T-helper 1 cell treated with Interleukin-12 subunit alpha and Interleukin-12 subunit beta and Interleukin-4 antibody, amounts not matched to agents 30 μg/mL and 1 μg/mL, for 36 hours (primary cell): ENCODE data around the gene GREB1L.

Experiments used
- H3K27ac Mint-ChIP-seq: one replicate; pipeline ENCODE4 v1.8.0; 2021; ENCODE audit warnings: mild to moderate bottlenecking, mixed read lengths
- H3K27me3 Mint-ChIP-seq: one replicate; pipeline ENCODE4 v1.8.0; 2021; ENCODE audit warnings: low read depth, mixed read lengths
- H3K36me3 Mint-ChIP-seq: one replicate; pipeline ENCODE4 v1.8.0; 2021; ENCODE audit warnings: low read depth, mixed read lengths
- H3K4me1 Mint-ChIP-seq: one replicate; pipeline ENCODE4 v1.8.0; 2021; ENCODE audit warnings: low read depth, mixed read lengths
- H3K4me3 Mint-ChIP-seq: one replicate; pipeline ENCODE4 v1.8.0; 2021; ENCODE audit warnings: mild to moderate bottlenecking, moderate library complexity, mixed read lengths
- H3K9me3 Mint-ChIP-seq: one replicate; pipeline ENCODE4 v1.8.0; 2021; ENCODE audit warnings: mixed read lengths

GREB1L gene

DNA sequence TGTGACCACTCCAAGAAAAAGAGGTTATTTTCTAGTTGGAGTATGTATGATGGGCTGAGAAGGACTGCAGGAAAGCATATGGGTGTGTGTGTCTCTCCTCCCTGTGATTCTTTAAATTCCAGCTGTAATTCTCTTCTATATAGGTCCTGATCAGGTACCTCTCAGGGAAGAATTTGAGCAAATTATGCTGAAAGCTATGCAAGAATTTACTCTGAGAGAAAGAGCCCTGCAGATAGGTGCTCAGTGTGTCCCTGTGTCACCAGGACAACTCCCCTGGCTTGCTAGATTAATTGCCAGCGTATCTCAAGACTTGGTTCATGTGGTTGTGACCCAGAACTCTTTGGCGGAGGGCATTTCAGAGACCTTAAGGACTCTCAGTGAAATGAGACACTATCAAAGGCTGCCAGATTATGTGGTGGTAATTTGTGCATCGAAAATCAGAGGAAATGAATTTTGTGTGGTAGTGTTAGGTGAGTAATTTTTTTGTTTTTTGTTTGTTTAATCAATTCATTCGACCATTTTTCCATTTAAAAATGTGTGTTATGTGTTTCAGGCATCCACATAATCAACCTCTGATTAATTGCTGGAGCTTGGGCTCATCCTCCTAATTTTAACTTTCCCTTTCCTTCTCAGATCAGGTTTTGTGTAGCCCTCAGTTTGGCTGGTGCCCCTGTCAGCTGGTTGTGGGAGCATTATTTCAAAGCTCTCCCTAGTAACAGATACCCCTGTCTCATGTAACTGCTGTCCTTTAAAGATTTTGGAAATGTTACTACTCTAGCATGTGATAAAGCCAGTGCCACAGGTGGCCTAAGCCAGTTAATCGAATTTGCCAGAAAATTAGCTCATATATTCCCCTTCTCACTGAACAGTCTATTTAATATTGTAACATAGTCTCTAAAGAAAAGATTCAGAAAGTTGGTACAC lies 207.6 kb downstream of the GREB1L start:
- no peaks in the 10 kb centered on the region for H3K36me3 Mint-ChIP-seq
- H3K4me3 Mint-ChIP-seq = no peak overlapping the region
- H3K4me1 Mint-ChIP-seq = no peaks in the 10 kb centered on the region
- no peaks in the 10 kb centered on the region for H3K9me3 Mint-ChIP-seq
- H3K27me3 Mint-ChIP-seq = peaks cover 18% of the 10 kb centered on the region
- no peak overlapping the region for H3K27ac Mint-ChIP-seq

DNA sequence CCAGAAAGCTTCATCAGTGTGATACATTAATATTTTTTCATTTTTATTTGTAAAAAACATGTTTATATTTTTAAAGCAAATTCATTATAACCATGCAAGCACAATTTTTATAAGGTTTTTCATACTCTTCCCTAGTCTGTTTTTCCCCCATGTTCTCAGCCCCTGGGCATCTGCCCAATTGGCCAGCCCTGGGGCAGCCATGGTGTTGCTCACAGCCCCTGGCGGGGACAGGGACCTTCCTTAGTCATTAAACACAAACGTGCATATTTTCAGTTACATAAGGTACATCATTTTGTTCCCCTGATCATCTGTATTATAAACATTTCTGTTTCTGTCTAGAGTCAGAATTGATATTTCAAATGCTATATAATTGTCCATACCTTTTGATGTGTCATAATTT lies 208.5 kb downstream of the GREB1L start:
- no peaks in the 10 kb centered on the region for H3K4me1 Mint-ChIP-seq
- no peaks in the 10 kb centered on the region for H3K36me3 Mint-ChIP-seq
- peaks cover 18% of the 10 kb centered on the region for H3K27me3 Mint-ChIP-seq
- no peak overlapping the region for H3K27ac Mint-ChIP-seq
- no peaks in the 10 kb centered on the region for H3K9me3 Mint-ChIP-seq
- no peak overlapping the region for H3K4me3 Mint-ChIP-seq

- H3K36me3 Mint-ChIP-seq = no peaks in the 10 kb centered on the region
Observed at GRCh38 chr18:21450913-21451312, 208.9 kb downstream of the GREB1L start.

DNA sequence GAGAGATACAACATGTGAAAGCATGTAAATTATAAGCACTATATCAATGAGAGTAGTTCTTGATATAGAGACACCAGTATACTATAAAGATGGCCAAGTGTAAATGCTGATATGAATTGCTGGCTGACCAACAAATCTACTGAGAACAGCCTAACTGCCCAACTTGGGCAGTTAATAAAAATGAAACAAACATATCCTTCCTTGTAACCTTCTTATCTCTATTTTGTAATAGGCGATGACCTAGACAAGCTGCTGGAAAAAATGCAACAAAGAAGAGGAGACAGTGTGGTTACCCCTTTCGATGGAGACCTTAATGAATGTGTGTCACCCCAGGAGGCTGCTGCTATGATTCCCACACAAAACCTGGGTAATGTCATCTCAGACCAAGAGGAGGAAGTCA lies 209.8 kb downstream of the GREB1L start:
- Mint-ChIP-seq H3K27me3 (peaks cover 18% of the 10 kb centered on the region), H3K36me3 (no peaks in the 10 kb centered on the region), H3K4me3 (no peak overlapping the region), H3K27ac (no peak overlapping the region), H3K4me1 (no peaks in the 10 kb centered on the region), H3K9me3 (no peaks in the 10 kb centered on the region)

More at GRCh38 chr18:21450913-21451312, 208.9 kb downstream of the GREB1L start:
- no peaks in the 10 kb centered on the region for H3K4me1 Mint-ChIP-seq
- H3K27me3 Mint-ChIP-seq = peaks cover 18% of the 10 kb centered on the region
- no peaks in the 10 kb centered on the region for H3K9me3 Mint-ChIP-seq
- no peak overlapping the region for H3K27ac Mint-ChIP-seq
- no peak overlapping the region for H3K4me3 Mint-ChIP-seq

DNA sequence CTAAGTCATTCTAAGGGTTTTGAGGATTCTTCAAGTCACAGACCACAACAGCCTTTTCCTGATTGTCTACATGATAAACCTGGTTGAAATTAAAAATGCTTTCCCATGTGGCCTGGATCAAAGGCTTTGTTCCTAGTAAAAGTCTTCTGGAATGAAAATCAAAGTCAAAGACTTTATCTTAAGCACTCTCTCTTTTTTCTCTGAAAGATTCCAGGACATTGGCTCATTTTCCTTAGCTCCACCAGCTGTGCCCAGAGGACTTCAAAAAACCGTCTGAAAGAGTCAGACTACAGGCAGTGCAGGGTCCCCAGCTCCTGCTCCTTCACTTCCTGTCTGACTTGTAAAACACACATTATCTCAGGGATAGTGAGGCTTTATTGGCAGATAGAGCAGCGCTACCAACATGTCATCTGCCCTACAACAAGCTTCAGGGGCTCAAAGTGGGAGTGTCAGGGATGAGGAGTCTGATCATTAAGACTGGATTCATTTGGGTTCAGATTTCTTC lies 210.3 kb downstream of the GREB1L start:
- Mint-ChIP-seq H3K27ac (no peak overlapping the region), H3K4me1 (no peaks in the 10 kb centered on the region), H3K27me3 (peaks cover 18% of the 10 kb centered on the region), H3K4me3 (no peak overlapping the region), H3K9me3 (no peaks in the 10 kb centered on the region), H3K36me3 (no peaks in the 10 kb centered on the region)

DNA sequence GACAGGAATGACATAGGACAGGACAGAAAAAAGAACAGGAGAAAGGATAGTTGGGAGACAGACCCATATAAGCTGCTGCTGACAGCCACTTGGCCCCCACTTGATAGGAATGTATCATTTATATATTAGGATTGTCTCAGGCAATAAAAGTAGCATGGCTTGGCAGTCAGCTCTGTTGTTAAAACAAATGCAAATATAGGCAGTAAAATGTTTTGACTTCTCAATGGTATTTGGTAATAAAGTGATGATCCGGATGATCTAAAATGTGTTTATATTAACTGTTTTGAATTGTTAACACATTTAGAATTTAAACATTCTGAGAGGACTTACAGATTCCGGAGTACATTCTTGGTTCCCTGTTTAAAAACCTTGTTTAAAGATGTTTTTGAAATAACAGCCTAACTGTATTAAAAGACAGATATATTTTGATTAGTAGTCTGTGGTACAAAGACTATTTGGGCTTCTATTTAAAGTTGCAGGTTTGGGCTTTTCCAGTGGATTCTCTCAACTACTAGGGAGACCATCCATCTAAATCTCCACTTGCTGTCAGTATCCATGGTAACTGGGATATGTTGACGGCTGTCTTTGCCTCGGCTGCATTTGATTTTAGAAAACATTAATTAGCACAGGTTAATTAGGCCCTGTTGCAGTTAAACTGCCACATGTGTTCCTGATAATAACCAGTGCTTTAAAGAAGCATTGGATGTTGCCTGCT lies 210.9 kb downstream of the GREB1L start:
- no peak overlapping the region for H3K4me3 Mint-ChIP-seq
- no peaks in the 10 kb centered on the region for H3K9me3 Mint-ChIP-seq

DNA sequence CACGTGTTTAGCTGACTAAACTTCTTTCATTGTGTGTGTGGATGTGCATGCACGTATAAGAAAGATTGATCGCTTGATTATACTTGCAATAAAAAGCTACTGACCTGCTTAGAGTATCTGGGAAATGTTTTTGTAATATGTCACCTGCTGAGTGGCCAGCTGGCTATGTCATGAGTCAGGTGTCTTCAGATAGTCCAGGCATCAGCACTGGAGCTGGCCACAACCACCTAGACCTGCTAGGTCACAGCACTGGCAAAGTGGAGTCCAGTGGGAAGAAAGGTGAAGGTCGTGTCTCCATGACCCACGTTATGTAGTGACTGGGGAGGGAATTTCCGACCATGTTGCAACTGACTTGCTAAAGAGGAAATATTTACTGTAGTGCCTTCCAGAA lies 211.5 kb downstream of the GREB1L start:
- H3K4me1 Mint-ChIP-seq = no peaks in the 10 kb centered on the region
- peaks cover 16% of the 10 kb centered on the region for H3K27me3 Mint-ChIP-seq
- no peaks in the 10 kb centered on the region for H3K9me3 Mint-ChIP-seq
- no peak overlapping the region for H3K4me3 Mint-ChIP-seq
- H3K36me3 Mint-ChIP-seq = no peaks in the 10 kb centered on the region
- H3K27ac Mint-ChIP-seq = no peak overlapping the region

More for the DNA sequence above, 210.9 kb downstream of the GREB1L start:
- Mint-ChIP-seq H3K27ac (no peak overlapping the region), H3K36me3 (no peaks in the 10 kb centered on the region), H3K27me3 (peaks cover 18% of the 10 kb centered on the region), H3K4me1 (no peaks in the 10 kb centered on the region)

DNA sequence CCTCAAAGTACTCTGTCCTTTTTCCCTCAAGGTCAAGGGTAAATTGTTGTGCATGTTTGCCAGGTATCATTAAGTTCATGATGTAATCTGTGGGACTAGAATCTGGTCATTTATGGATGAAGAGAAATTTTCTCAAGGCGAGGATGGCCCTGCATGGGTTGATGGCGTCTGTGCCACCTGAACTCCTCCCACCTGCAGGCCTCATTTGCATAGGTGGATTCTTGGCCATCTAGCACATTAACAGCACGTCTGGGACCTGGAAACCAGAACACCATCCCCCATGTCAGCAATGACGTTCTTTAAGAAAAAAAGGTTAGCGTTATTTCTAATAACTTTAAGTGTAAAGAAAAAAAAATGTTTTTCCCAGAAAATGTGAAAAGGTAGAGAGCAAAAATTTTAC lies 212.7 kb downstream of the GREB1L start:
- Mint-ChIP-seq H3K4me3 (no peak overlapping the region), H3K4me1 (no peaks in the 10 kb centered on the region), H3K27me3 (peaks cover 9% of the 10 kb centered on the region), H3K9me3 (no peaks in the 10 kb centered on the region), H3K36me3 (no peaks in the 10 kb centered on the region), H3K27ac (no peak overlapping the region)

- H3K9me3 Mint-ChIP-seq = no peaks in the 10 kb centered on the region
- no peaks in the 10 kb centered on the region for H3K4me1 Mint-ChIP-seq
- no peak overlapping the region for H3K4me3 Mint-ChIP-seq
- no peaks in the 10 kb centered on the region for H3K36me3 Mint-ChIP-seq
- peaks cover 5% of the 10 kb centered on the region for H3K27me3 Mint-ChIP-seq
- no peak overlapping the region for H3K27ac Mint-ChIP-seq
Observed at GRCh38 chr18:21456428-21457178, 214.6 kb downstream of the GREB1L start.

DNA sequence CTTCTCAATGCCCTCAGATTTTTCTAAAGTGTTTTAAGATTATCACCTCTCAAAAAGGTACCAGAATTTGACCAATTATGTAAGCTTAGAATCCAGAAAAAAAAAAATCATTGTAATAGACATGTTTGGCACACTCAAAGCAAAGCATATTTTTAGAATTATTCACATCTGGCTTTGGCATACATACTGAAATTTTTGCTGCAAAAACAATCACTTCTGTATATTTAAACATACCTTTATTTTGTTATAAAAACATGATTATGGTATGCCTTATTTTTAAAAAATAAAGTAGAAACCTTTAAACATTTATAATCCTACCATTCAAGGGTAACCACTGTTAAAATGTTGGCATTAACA lies 215.1 kb downstream of the GREB1L start:
- no peaks in the 10 kb centered on the region for H3K36me3 Mint-ChIP-seq
- H3K4me3 Mint-ChIP-seq = no peak overlapping the region
- H3K9me3 Mint-ChIP-seq = no peaks in the 10 kb centered on the region
- H3K27ac Mint-ChIP-seq = no peak overlapping the region
- peaks cover 5% of the 10 kb centered on the region for H3K27me3 Mint-ChIP-seq
- no peaks in the 10 kb centered on the region for H3K4me1 Mint-ChIP-seq

DNA sequence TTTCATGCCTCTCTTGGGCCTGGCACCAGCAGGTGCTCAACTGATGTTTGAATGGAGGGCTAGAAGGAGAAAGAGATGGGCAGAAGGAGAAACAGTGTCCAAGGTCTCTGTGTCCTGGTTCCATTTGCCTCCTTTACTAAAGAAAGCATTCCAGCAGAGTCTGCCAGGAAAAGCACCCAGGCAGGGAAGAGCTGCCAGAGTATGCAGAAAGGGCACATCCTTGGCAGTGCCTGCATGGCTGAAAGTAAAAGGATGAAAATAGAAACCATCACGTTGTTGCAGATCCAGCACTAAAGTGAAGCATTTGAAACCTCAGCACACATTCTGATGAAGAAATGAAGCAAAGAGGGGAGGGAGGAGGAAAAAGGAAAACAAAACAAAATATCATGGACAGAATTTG lies 216.3 kb downstream of the GREB1L start:
- Mint-ChIP-seq H3K27me3 (peaks cover 5% of the 10 kb centered on the region), H3K4me3 (no peak overlapping the region), H3K4me1 (no peaks in the 10 kb centered on the region), H3K36me3 (no peaks in the 10 kb centered on the region), H3K9me3 (no peaks in the 10 kb centered on the region), H3K27ac (no peak overlapping the region)

- no peak overlapping the region for H3K27ac Mint-ChIP-seq
- no peaks in the 10 kb centered on the region for H3K4me1 Mint-ChIP-seq
- no peaks in the 10 kb centered on the region for H3K36me3 Mint-ChIP-seq
- H3K4me3 Mint-ChIP-seq = no peak overlapping the region
- peaks cover 6% of the 10 kb centered on the region for H3K27me3 Mint-ChIP-seq
- no peaks in the 10 kb centered on the region for H3K9me3 Mint-ChIP-seq
Observed at GRCh38 chr18:21458788-21459187, 216.8 kb downstream of the GREB1L start.

DNA sequence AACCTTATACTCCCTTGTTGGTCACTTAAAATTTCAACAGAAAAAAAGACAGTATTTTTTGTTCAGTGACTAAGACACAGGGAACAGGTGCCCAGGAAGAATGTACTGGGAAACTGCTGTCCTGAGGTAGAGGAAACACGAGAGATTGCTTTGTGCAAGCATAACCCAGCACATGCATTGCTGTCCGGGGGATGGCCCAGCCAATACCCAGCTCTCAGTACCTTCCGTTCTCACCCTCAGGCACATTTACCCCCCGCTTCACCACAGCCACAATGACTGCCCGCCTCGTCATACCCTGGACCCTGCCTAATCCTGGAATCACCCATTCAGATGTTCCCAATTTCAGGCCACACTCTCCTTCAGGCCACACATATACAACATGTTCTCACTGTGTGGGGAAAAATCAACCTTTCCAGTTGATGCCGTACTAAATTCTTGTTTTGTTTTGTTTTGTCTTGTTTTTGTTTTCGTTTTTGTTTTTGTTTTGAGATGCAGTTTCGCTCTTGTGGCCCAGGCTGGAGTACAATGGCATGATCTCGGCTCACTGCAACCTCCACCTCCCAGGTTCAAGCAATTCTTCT lies 217.8 kb downstream of the GREB1L start:
- Mint-ChIP-seq H3K36me3 (no peaks in the 10 kb centered on the region), H3K4me3 (no peak overlapping the region), H3K27ac (no peak overlapping the region), H3K4me1 (no peaks in the 10 kb centered on the region), H3K9me3 (no peaks in the 10 kb centered on the region), H3K27me3 (peaks cover 16% of the 10 kb centered on the region)

DNA sequence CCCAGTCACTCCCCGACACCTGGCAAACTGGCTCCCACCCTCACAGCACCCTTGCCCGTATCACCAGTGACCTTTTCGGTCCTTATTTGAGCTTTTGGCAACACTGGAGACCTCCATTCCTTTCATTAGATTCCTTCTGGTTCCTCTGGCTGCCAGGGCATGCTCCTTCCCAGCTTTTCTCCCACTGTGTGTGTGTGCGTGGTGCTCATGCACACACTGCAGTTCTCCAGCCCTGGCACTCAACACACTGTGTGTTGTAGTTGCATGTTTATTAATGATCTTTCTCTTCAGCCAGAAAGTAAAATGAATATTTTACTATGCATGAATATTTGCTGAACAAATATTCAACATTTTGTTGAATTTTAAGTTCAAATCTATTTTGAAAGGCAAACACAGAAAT lies 219.4 kb downstream of the GREB1L start:
- Mint-ChIP-seq H3K36me3 (no peaks in the 10 kb centered on the region), H3K27ac (no peak overlapping the region), H3K9me3 (no peaks in the 10 kb centered on the region), H3K27me3 (peaks cover 16% of the 10 kb centered on the region), H3K4me3 (no peak overlapping the region), H3K4me1 (no peaks in the 10 kb centered on the region)
